Keratinocyte (primary cell): ENCODE results near the gene NARS2. TPM values are rescaled to one million over a fixed set of nuclear protein-coding genes. Genes with fewer than 3 reads are reported as not detected.

Source experiments
- DNase-seq: peaks from one replicate; pipeline ENCODE4 v3.0.0-alpha.2; 2011; ENCODE audit warnings: low read depth, missing footprints, low spot score
- FAIRE-seq: peaks from 2 replicates; lab custom pipeline; 2011; peaks lifted over from hg19 to GRCh38; lab: Jason Lieb, UNC
- H2AFZ ChIP-seq: 2 replicates; pipeline ENCODE4 v1.6.0; 2012; ENCODE audit warnings: low read length, control low read depth, inconsistent platforms; ENCODE audit not compliant: control insufficient read depth
- H3K27ac ChIP-seq: 2 replicates; pipeline ENCODE4 v1.5.1; 2011; ENCODE audit warnings: low read length; ENCODE audit not compliant: control insufficient read depth, insufficient read depth
- H3K27me3 ChIP-seq: 3 replicates; pipeline ENCODE4 v1.6.0; 2011; ENCODE audit warnings: low read length; ENCODE audit not compliant: control insufficient read depth, insufficient read depth; ENCODE audit errors: extremely low read depth
- H3K36me3 ChIP-seq, 2 experiments: 2 replicates in 1 of 2; 3 replicates in 1 of 2; pipeline ENCODE4 v1.5.1; 2011; ENCODE audit warnings: low read length in 2 of 2, mild to moderate bottlenecking in 1 of 2; ENCODE audit not compliant: control insufficient read depth in 2 of 2, insufficient read depth in 2 of 2; ENCODE audit errors: extremely low read depth in 1 of 2
- H3K4me1 ChIP-seq: 3 replicates; pipeline ENCODE4 v1.5.1; 2011; ENCODE audit warnings: low read length; ENCODE audit not compliant: control insufficient read depth, insufficient read depth; ENCODE audit errors: extremely low read depth
- H3K4me2 ChIP-seq: 3 replicates; pipeline ENCODE4 v1.6.0; 2011; ENCODE audit warnings: low read depth, low read length; ENCODE audit not compliant: control insufficient read depth, insufficient read depth; ENCODE audit errors: extremely low read depth
- H3K4me3 ChIP-seq, 3 experiments: fragments of 200-600 bp in 1 of 3; sonication (generic) in 1 of 3; 2 replicates in 2 of 3; 3 replicates in 1 of 3; pipeline ENCODE4 v1.5.1; 2011 to 2016; ENCODE audit warnings: low read length in 3 of 3, mild to moderate bottlenecking in 3 of 3, control low read depth in 2 of 3, inconsistent platforms in 1 of 3, low read depth in 1 of 3, mixed read lengths in 1 of 3, mixed run types in 1 of 3, moderate library complexity in 1 of 3; ENCODE audit not compliant: control insufficient read depth in 2 of 3, insufficient read depth in 2 of 3; ENCODE audit errors: extremely low read depth in 1 of 3
- H3K79me2 ChIP-seq: 2 replicates; pipeline ENCODE4 v1.6.0; 2012; ENCODE audit warnings: low read length; ENCODE audit not compliant: control insufficient read depth, insufficient read depth
- H3K9ac ChIP-seq: 3 replicates; pipeline ENCODE4 v1.6.0; 2011; ENCODE audit warnings: low read length; ENCODE audit not compliant: control insufficient read depth, insufficient read depth; ENCODE audit errors: extremely low read depth
- H3K9me1 ChIP-seq: 3 replicates; pipeline ENCODE4 v1.6.0; 2011; ENCODE audit warnings: low read length; ENCODE audit not compliant: control insufficient read depth, insufficient read depth; ENCODE audit errors: extremely low read depth
- H3K9me3 ChIP-seq: 2 replicates; pipeline ENCODE4 v1.5.1; 2012; ENCODE audit warnings: low read depth, low read length; ENCODE audit not compliant: control insufficient read depth
- H4K20me1 ChIP-seq: 3 replicates; pipeline ENCODE4 v1.6.0; 2011; ENCODE audit warnings: low read length; ENCODE audit not compliant: control insufficient read depth, insufficient read depth; ENCODE audit errors: extremely low read depth
- EZH2 ChIP-seq: IDR thresholded peaks from one replicate; pipeline ENCODE4 v1.6.1; 2012; ENCODE audit warnings: inconsistent platforms, mild to moderate bottlenecking, low read length, moderate library complexity
- dilution Hi-C: fragments of 300-500 bp; cut with MboI; formaldehyde crosslinking; loops from one replicate; pipeline ENCODE4 v1.7.0; 2020; ENCODE audit warnings: low sequenced_read_pairs; ENCODE audit not compliant: extremely low pct_ligation_motif_present
- polyA plus RNA-seq, 5 experiments: library from polyadenylated mRNA; depleted of rRNA in 3 of 5; stranded (reverse) in 3 of 5; stranded (forward) in 1 of 5; unstranded in 1 of 5; fragments of >200 nt; gene quantifications; 1 replicate in 1 of 5; 2 replicates in 3 of 5; 3 replicates in 1 of 5; pipeline versions ENCODE4 v1.2.1 to v1.2.3, GENCODE V29; 2011 to 2012; ENCODE audit warnings: missing spikeins in 2 of 5, low read depth in 1 of 5, low replicate concordance in 1 of 5
- TF ChIP-seq, protein P1 (sequence below), 3 experiments: IDR thresholded peaks in 1 of 3; conservative IDR thresholded peaks in 1 of 3; optimal IDR thresholded peaks in 1 of 3; 2 replicates in 2 of 3; 3 replicates in 1 of 3; pipeline versions ENCODE3 to v1.5.1; 2011; ENCODE audit warnings: low read length in 3 of 3, mild to moderate bottlenecking in 3 of 3, moderate library complexity in 2 of 3, control low read depth in 1 of 3, inconsistent platforms in 1 of 3; ENCODE audit not compliant: insufficient read depth in 2 of 3; ENCODE audit errors: extremely low read depth in 1 of 3

The NARS2 gene
- polyA plus RNA-seq, 1 donor (not counting 4 experiments of a cell fraction or from before 2014, with no cell fraction given), result 28.8 TPM

DNA sequence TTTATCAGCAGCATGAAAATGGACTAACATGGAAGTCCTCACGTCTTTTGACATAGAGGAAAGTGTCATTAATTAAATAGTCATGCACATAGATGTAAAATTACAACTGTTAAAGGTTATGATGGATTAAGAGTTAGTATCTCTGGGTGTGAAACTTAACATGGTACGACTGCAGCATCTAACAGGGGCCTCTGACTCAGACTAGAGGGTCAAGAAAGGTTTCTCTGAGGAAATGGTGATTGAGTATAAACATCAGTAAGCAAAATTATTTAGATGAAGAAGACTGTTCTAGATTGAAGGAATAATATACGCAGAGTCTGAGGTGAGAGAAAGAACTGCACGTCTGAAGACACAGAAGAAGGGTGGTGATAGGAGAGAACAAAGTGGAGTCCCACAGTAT lies 114.9 kb downstream of the NARS2 start:
- no peaks in the 10 kb centered on the region for H4K20me1 ChIP-seq
- H3K4me1 ChIP-seq, result peaks cover 2% of the 10 kb centered on the region
- no peak overlapping the region for H3K9ac ChIP-seq
- TF ChIP-seq, protein P1, sequence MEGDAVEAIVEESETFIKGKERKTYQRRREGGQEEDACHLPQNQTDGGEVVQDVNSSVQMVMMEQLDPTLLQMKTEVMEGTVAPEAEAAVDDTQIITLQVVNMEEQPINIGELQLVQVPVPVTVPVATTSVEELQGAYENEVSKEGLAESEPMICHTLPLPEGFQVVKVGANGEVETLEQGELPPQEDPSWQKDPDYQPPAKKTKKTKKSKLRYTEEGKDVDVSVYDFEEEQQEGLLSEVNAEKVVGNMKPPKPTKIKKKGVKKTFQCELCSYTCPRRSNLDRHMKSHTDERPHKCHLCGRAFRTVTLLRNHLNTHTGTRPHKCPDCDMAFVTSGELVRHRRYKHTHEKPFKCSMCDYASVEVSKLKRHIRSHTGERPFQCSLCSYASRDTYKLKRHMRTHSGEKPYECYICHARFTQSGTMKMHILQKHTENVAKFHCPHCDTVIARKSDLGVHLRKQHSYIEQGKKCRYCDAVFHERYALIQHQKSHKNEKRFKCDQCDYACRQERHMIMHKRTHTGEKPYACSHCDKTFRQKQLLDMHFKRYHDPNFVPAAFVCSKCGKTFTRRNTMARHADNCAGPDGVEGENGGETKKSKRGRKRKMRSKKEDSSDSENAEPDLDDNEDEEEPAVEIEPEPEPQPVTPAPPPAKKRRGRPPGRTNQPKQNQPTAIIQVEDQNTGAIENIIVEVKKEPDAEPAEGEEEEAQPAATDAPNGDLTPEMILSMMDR (optimal IDR thresholded peaks at IDR 0.05 in 1 of 3, IDR thresholded peaks at IDR 0.05 in 1 of 3, conservative IDR thresholded peaks at IDR 0.05 in 1 of 3; ENCODE audit: extremely low read depth in 1 of 3, insufficient read depth in 2 of 3, low read length in 3 of 3), result no peak
- no peak for TF ChIP-seq EZH2
- DNase-seq (no peak), FAIRE-seq (no peak)
- dilution Hi-C loops, result no loop called here
- H3K9me1 ChIP-seq, result no peaks in the 10 kb centered on the region
- H2AFZ ChIP-seq, result no peak overlapping the region
- no peaks in the 10 kb centered on the region for H3K79me2 ChIP-seq
- H3K4me3 ChIP-seq, result no peak overlapping the region
- no peaks in the 10 kb centered on the region for H3K27me3 ChIP-seq
- no peak overlapping the region for H3K27ac ChIP-seq
- no peaks in the 10 kb centered on the region for H3K36me3 ChIP-seq
- H3K4me2 ChIP-seq, result no peak overlapping the region
- no peaks in the 10 kb centered on the region for H3K9me3 ChIP-seq

DNA sequence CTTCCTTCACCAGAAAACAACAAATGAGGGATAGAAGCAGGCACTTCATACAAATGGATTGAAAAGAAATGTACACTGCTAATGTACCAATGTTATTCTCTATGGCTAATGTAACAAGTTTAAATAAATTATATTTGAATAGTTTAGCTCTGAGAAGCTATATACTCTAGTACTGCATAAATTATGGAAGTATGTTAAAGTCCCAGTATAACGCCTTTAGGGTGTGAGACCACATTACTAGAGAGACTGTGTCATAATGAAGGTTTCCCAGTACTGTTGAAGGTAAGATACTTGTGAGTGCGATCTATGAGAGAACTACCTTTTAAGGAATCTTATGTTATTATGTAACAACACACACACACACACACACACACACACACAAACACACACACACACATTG lies 117.2 kb downstream of the NARS2 start:
- H3K9me1 ChIP-seq, result no peaks in the 10 kb centered on the region
- dilution Hi-C loops, result no loop called here
- no peak overlapping the region for H3K9ac ChIP-seq
- DNase-seq (no peak), FAIRE-seq (no peak)
- no peak for TF ChIP-seq EZH2
- TF ChIP-seq, protein P1 (optimal IDR thresholded peaks at IDR 0.05 in 1 of 3, IDR thresholded peaks at IDR 0.05 in 1 of 3, conservative IDR thresholded peaks at IDR 0.05 in 1 of 3; ENCODE audit: extremely low read depth in 1 of 3, insufficient read depth in 2 of 3, low read length in 3 of 3), result no peak
- no peaks in the 10 kb centered on the region for H4K20me1 ChIP-seq
- no peak overlapping the region for H2AFZ ChIP-seq
- H3K79me2 ChIP-seq, result no peaks in the 10 kb centered on the region
- H3K36me3 ChIP-seq, result no peaks in the 10 kb centered on the region
- H3K4me1 ChIP-seq, result peaks cover 2% of the 10 kb centered on the region
- no peaks in the 10 kb centered on the region for H3K27me3 ChIP-seq
- H3K4me3 ChIP-seq, result no peak overlapping the region
- no peak overlapping the region for H3K4me2 ChIP-seq
- no peak overlapping the region for H3K27ac ChIP-seq
- no peaks in the 10 kb centered on the region for H3K9me3 ChIP-seq
